GM12892 (cell line): ENCODE results near the gene ZNF280A.

Experiments used
- POLR2A ChIP-seq: IDR thresholded peaks from 2 replicates; pipeline ENCODE4 v1.6.1; 2011; ENCODE audit warnings: low read depth, low read length, control low read depth
- POLR2AphosphoS5 ChIP-seq: IDR thresholded peaks from 2 replicates; pipeline ENCODE4 v1.6.1; 2011; ENCODE audit warnings: low read depth, low read length, control low read depth
- TAF1 ChIP-seq: IDR thresholded peaks from 2 replicates; pipeline ENCODE4 v1.6.1; 2011; ENCODE audit warnings: low read depth, mild to moderate bottlenecking, control low read depth, low read length, borderline replicate concordance

GRCh38 chr22:22548317-22548716 lies 28.2 kb upstream of the ZNF280A start:
- TF ChIP-seq POLR2A (no peak), POLR2AphosphoS5 (no peak), TAF1 (no peak)
